ENCODE measurements around the gene MAPK13.

The MAPK13 gene

GRCh38 chr6:36109092-36109491, 21.2 kb upstream of the MAPK13 start:
- DNase-seq (ENCODE audit: low spot score) = no peak
- Histone ChIP-seq H3K4me1 (ENCODE audit: insufficient read depth, poor library complexity, severe bottlenecking) (no peaks in the 10 kb centered on the region), H3K27me3 (ENCODE audit: insufficient read depth, poor library complexity, severe bottlenecking) (no peaks in the 10 kb centered on the region), H3K4me3 (ENCODE audit: severe bottlenecking) (no peak overlapping the region), H3K9me3 (ENCODE audit: severe bottlenecking) (no peaks in the 10 kb centered on the region), H3K27ac (ENCODE audit: poor library complexity, severe bottlenecking) (no peak overlapping the region), H3K36me3 (ENCODE audit: low read depth) (peaks cover 47% of the 10 kb centered on the region)
- no peak for TF ChIP-seq CTCF (IDR thresholded peaks at IDR 0.05; ENCODE audit: poor library complexity, severe bottlenecking)
- no peak for ATAC-seq (ENCODE audit: low read depth)

GRCh38 chr6:36110050-36110449, 20.3 kb upstream of the MAPK13 start:
- TF ChIP-seq CTCF (IDR thresholded peaks at IDR 0.05; ENCODE audit: poor library complexity, severe bottlenecking) = no peak
- peaks cover 42% of the 10 kb centered on the region for H3K36me3 ChIP-seq (ENCODE audit: low read depth)
- no peaks in the 10 kb centered on the region for H3K27me3 ChIP-seq (ENCODE audit: insufficient read depth, poor library complexity, severe bottlenecking)
- no peaks in the 10 kb centered on the region for H3K9me3 ChIP-seq (ENCODE audit: severe bottlenecking)
- no peak overlapping the region for H3K4me3 ChIP-seq (ENCODE audit: severe bottlenecking)
- ATAC-seq (ENCODE audit: low read depth) (no peak), DNase-seq (ENCODE audit: low spot score) (no peak)
- no peak overlapping the region for H3K27ac ChIP-seq (ENCODE audit: poor library complexity, severe bottlenecking)
- H3K4me1 ChIP-seq (ENCODE audit: insufficient read depth, poor library complexity, severe bottlenecking) = no peaks in the 10 kb centered on the region

GRCh38 chr6:36110863-36111262, 19.4 kb upstream of the MAPK13 start:
- no peak for ATAC-seq (ENCODE audit: low read depth)
- no peak overlapping the region for H3K27ac ChIP-seq (ENCODE audit: poor library complexity, severe bottlenecking)

GRCh38 chr6:36111526-36111925, 18.8 kb upstream of the MAPK13 start:
- DNase-seq (ENCODE audit: low spot score) (no peak), ATAC-seq (ENCODE audit: low read depth) (no peak)
- H3K4me1 ChIP-seq (ENCODE audit: insufficient read depth, poor library complexity, severe bottlenecking) = no peaks in the 10 kb centered on the region
- H3K27me3 ChIP-seq (ENCODE audit: insufficient read depth, poor library complexity, severe bottlenecking) = no peaks in the 10 kb centered on the region
- H3K27ac ChIP-seq (ENCODE audit: poor library complexity, severe bottlenecking) = no peak overlapping the region
- no peaks in the 10 kb centered on the region for H3K9me3 ChIP-seq (ENCODE audit: severe bottlenecking)
- no peak overlapping the region for H3K4me3 ChIP-seq (ENCODE audit: severe bottlenecking)
- peaks cover 37% of the 10 kb centered on the region for H3K36me3 ChIP-seq (ENCODE audit: low read depth)
- TF ChIP-seq CTCF (IDR thresholded peaks at IDR 0.05; ENCODE audit: poor library complexity, severe bottlenecking) = no peak

More at GRCh38 chr6:36110863-36111262, 19.4 kb upstream of the MAPK13 start:
- Histone ChIP-seq H3K36me3 (ENCODE audit: low read depth) (peaks cover 41% of the 10 kb centered on the region), H3K4me3 (ENCODE audit: severe bottlenecking) (no peak overlapping the region), H3K27me3 (ENCODE audit: insufficient read depth, poor library complexity, severe bottlenecking) (no peaks in the 10 kb centered on the region), H3K9me3 (ENCODE audit: severe bottlenecking) (no peaks in the 10 kb centered on the region), H3K4me1 (ENCODE audit: insufficient read depth, poor library complexity, severe bottlenecking) (no peaks in the 10 kb centered on the region)
- no peak for TF ChIP-seq CTCF (IDR thresholded peaks at IDR 0.05; ENCODE audit: poor library complexity, severe bottlenecking)
- no peak for DNase-seq (ENCODE audit: low spot score)

GRCh38 chr6:36113049-36113448, 17.3 kb upstream of the MAPK13 start:
- ATAC-seq (ENCODE audit: low read depth) = no peak
- TF ChIP-seq CTCF (IDR thresholded peaks at IDR 0.05; ENCODE audit: poor library complexity, severe bottlenecking) = no peak
- peaks cover 21% of the 10 kb centered on the region for H3K36me3 ChIP-seq (ENCODE audit: low read depth)
- no peak overlapping the region for H3K4me3 ChIP-seq (ENCODE audit: severe bottlenecking)
- no peaks in the 10 kb centered on the region for H3K27me3 ChIP-seq (ENCODE audit: insufficient read depth, poor library complexity, severe bottlenecking)
- no peaks in the 10 kb centered on the region for H3K9me3 ChIP-seq (ENCODE audit: severe bottlenecking)
- no peak overlapping the region for H3K27ac ChIP-seq (ENCODE audit: poor library complexity, severe bottlenecking)
- H3K4me1 ChIP-seq (ENCODE audit: insufficient read depth, poor library complexity, severe bottlenecking) = no peaks in the 10 kb centered on the region
- no peak for DNase-seq (ENCODE audit: low spot score)

Measured in RWPE2 (cell line).